DND-41 (cell line): ENCODE measurements around the gene PCNX1.

ENCODE experiments used
- CTCF ChIP-seq: IDR thresholded peaks from 2 replicates; pipeline ENCODE4 v1.5.1; 2012; ENCODE audit warnings: borderline replicate concordance, low read length, moderate library complexity, mild to moderate bottlenecking; ENCODE audit not compliant: poor library complexity, severe bottlenecking; ENCODE audit errors: extremely low read depth
- EZH2 ChIP-seq: IDR thresholded peaks from 3 replicates; pipeline ENCODE4 v1.6.1; 2012; ENCODE audit warnings: borderline replicate concordance, low read depth, mild to moderate bottlenecking, moderate library complexity, low read length, inconsistent platforms; ENCODE audit not compliant: severe bottlenecking

- no peak for TF ChIP-seq CTCF
- TF ChIP-seq EZH2, result no peak
Observed at GRCh38 chr14:70916300-70916699, 9.0 kb downstream of the PCNX1 start.
